Stimulated activated CD8-positive, alpha-beta memory T cell treated with anti-CD3 and anti-CD28 coated beads, Interleukin-4, amount 100 ng/mL, for 24 hours (primary cell): ENCODE data around the gene MAGEL2.

Experiments used
- DNase-seq: peaks from one replicate; pipeline ENCODE4 v3.0.0-alpha.2; 2020; ENCODE audit warnings: low read depth

The MAGEL2 gene

GRCh38 chr15:23647421-23648370 is at the start of gene MAGEL2:
Gene MAGEL2, minus strand, starts transcription at chr15:23647867. Its CDS starts 125 bp downstream, at chr15:23647742.
- no peak for DNase-seq

GRCh38 chr15:23695282-23695681 is 47.6 kb upstream of the MAGEL2 start:
- DNase-seq: no peak

- DNase-seq: no peak
Observed at GRCh38 chr15:23694592-23694991, 46.9 kb upstream of the MAGEL2 start.

GRCh38 chr15:23690450-23690852 is 42.8 kb upstream of the MAGEL2 start:
- no peak for DNase-seq

GRCh38 chr15:23690015-23690414 is 42.3 kb upstream of the MAGEL2 start:
- DNase-seq: no peak

GRCh38 chr15:23687143-23687470 is 39.4 kb upstream of the MAGEL2 start, which contains the start of gene NDN:
Gene NDN, minus strand, starts transcription at chr15:23687305. Its CDS starts 88 bp downstream, at chr15:23687217.
- DNase-seq: no peak

- DNase-seq: no peak
Observed at GRCh38 chr15:23686466-23687142, 38.9 kb upstream of the MAGEL2 start.

GRCh38 chr15:23671481-23671880 is 23.8 kb upstream of the MAGEL2 start:
- no peak for DNase-seq

GRCh38 chr15:23670970-23671369 is 23.3 kb upstream of the MAGEL2 start:
- no peak for DNase-seq

GRCh38 chr15:23663232-23663631 is 15.6 kb upstream of the MAGEL2 start:
- DNase-seq: no peak

GRCh38 chr15:23648920-23649515 is 1.4 kb upstream of the MAGEL2 start:
- no peak for DNase-seq

GRCh38 chr15:23647001-23647295 is 719 bp downstream of the MAGEL2 start:
- DNase-seq: no peak

GRCh38 chr15:23646165-23647000 is 1.3 kb downstream of the MAGEL2 start:
- DNase-seq: no peak

GRCh38 chr15:23645371-23646164 is 2.1 kb downstream of the MAGEL2 start:
- no peak for DNase-seq

GRCh38 chr15:23644829-23645228 is 2.8 kb downstream of the MAGEL2 start:
- DNase-seq: no peak

GRCh38 chr15:23642413-23643044 is 5.1 kb downstream of the MAGEL2 start:
- DNase-seq: peak; percentile 9

GRCh38 chr15:23634181-23634580 is 13.5 kb downstream of the MAGEL2 start:
- no peak for DNase-seq

- DNase-seq: no peak
Observed at GRCh38 chr15:23629234-23629805, 18.3 kb downstream of the MAGEL2 start.

- DNase-seq: no peak
Observed at GRCh38 chr15:23628612-23629233, 18.9 kb downstream of the MAGEL2 start.

GRCh38 chr15:23616536-23616935 is 31.1 kb downstream of the MAGEL2 start:
- no peak for DNase-seq
